GM18858 (cell line): ENCODE measurements around the gene ENOX1.

Source experiments
- ATAC-seq: cut with Tn5 transposase; IDR thresholded peaks from one replicate; pipeline ENCODE4 v1.9.1; 2021; ENCODE audit not compliant: unreplicated experiment

Gene ENOX1

GRCh38 chr13:43401361-43401760, 385.4 kb downstream of the ENOX1 start:
- no peak for ATAC-seq

- no peak for ATAC-seq
These were observed 389.7 kb downstream of the ENOX1 start for GRCh38 chr13:43397111-43397510.

GRCh38 chr13:43391036-43391435, 395.7 kb downstream of the ENOX1 start:
- no peak for ATAC-seq

- peak; percentile 53 for ATAC-seq
These were observed 396.2 kb downstream of the ENOX1 start for GRCh38 chr13:43390619-43391018.

- ATAC-seq = peak; percentile 3
These were observed 396.8 kb downstream of the ENOX1 start for GRCh38 chr13:43389983-43390382.

GRCh38 chr13:43389573-43389972, 397.2 kb downstream of the ENOX1 start:
- ATAC-seq = no peak

- no peak for ATAC-seq
These were observed 398.3 kb downstream of the ENOX1 start for GRCh38 chr13:43388282-43389034.

GRCh38 chr13:43387880-43388279, 398.9 kb downstream of the ENOX1 start:
- ATAC-seq = no peak

GRCh38 chr13:43383498-43384165, 403.1 kb downstream of the ENOX1 start:
- ATAC-seq = no peak

GRCh38 chr13:43379738-43380137, 407.0 kb downstream of the ENOX1 start:
- no peak for ATAC-seq

GRCh38 chr13:43377973-43378372, 408.8 kb downstream of the ENOX1 start:
- no peak for ATAC-seq

- ATAC-seq = no peak
These were observed 409.6 kb downstream of the ENOX1 start for GRCh38 chr13:43377149-43377548.

GRCh38 chr13:43376596-43376995, 410.2 kb downstream of the ENOX1 start:
- ATAC-seq = no peak

- no peak for ATAC-seq
These were observed 410.8 kb downstream of the ENOX1 start for GRCh38 chr13:43375797-43376465.

- ATAC-seq = no peak
These were observed 412.2 kb downstream of the ENOX1 start for GRCh38 chr13:43374621-43375020.

- ATAC-seq = no peak
These were observed 413.4 kb downstream of the ENOX1 start for GRCh38 chr13:43373400-43373799.

- no peak for ATAC-seq
These were observed 415.9 kb downstream of the ENOX1 start for GRCh38 chr13:43370842-43371241.

- ATAC-seq = no peak
These were observed 417.5 kb downstream of the ENOX1 start for GRCh38 chr13:43369319-43369718.

- ATAC-seq = peak; percentile 63
These were observed 418.8 kb downstream of the ENOX1 start for GRCh38 chr13:43368003-43368402.

- ATAC-seq = no peak
These were observed 421.8 kb downstream of the ENOX1 start for GRCh38 chr13:43365039-43365344.

GRCh38 chr13:43364210-43365038, 422.3 kb downstream of the ENOX1 start:
- no peak for ATAC-seq
